Fibroblast of the conjunctiva (primary cell): ENCODE measurements around the gene CAPN13.

Experiments
- DNase-seq: peaks from one replicate; pipeline ENCODE4 v3.0.0-alpha.2; 2010; ENCODE audit warnings: low read depth

The CAPN13 gene, protein sequence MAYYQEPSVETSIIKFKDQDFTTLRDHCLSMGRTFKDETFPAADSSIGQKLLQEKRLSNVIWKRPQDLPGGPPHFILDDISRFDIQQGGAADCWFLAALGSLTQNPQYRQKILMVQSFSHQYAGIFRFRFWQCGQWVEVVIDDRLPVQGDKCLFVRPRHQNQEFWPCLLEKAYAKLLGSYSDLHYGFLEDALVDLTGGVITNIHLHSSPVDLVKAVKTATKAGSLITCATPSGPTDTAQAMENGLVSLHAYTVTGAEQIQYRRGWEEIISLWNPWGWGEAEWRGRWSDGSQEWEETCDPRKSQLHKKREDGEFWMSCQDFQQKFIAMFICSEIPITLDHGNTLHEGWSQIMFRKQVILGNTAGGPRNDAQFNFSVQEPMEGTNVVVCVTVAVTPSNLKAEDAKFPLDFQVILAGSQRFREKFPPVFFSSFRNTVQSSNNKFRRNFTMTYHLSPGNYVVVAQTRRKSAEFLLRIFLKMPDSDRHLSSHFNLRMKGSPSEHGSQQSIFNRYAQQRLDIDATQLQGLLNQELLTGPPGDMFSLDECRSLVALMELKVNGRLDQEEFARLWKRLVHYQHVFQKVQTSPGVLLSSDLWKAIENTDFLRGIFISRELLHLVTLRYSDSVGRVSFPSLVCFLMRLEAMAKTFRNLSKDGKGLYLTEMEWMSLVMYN

DNA sequence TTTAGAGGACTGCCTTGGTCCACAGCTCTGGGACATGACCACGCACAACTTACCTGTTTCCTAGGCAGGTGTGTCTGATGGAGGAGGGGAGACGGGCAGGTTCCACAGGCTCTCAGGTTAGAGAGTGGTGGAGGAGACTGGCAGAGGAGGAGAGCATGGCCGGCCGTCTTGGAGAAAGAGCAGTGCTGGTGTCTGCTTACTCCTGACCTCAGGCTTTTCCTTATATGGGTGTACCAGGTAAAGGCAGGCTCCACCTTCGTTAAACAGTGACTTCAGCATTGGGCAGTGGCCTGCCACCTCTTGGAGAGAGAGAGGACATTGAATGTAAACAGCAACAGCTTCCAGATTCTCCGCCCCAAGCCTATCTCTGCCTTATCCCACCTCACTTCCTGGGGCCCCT lies at the start of gene CAPN13:
TSS of gene CAPN13 (minus strand) at position 198 of the 400 bp plus-strand sequence. CDS start 20,121 bp downstream, outside the sequence.
- no peak for DNase-seq

DNA sequence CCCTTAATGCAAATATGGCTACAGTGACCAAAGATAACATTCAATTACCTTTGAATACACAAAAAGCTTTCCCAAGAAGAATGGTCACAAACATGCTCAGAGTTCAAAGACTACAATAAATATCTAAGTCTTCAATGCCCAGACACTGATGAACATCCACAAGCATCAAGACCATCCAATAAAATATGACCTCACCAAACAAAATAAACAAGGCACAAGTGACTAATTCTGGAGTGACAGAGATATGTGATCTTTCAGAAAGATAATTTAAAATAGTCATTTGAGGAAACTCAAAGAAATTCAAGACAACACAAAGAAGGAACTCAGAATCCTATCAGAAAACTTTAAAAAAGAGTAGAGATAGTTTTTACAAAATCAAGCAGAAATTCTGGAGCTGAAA lies 40.6 kb upstream of the CAPN13 start:
- DNase-seq: no peak

- DNase-seq: no peak
Measured at GRCh38 chr2:30847329-30847728, 40.1 kb upstream of the CAPN13 start.

- DNase-seq: no peak
Measured at GRCh38 chr2:30828586-30828985, 21.3 kb upstream of the CAPN13 start.

DNA sequence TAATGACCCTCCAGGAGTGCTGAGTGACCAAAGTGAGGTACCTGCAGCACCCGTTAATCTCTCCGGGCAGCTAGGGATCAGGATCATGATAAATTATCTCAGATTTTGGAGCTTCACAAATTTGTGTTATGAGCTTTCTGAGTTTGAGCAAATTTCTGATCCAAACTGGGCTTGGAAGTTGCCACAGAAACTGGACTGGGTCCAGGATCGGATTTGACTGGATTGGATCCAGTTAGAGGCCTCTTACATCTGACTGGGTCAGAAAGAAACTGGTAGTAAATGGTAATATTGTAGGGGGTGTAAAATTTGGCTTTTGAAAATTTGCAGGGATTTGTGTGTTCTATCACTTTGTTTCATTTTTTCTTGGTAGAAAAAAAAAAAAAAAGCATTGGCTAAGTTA lies 19.7 kb upstream of the CAPN13 start:
- DNase-seq: no peak

GRCh38 chr2:30826481-30826880 lies 19.2 kb upstream of the CAPN13 start:
- DNase-seq: no peak

GRCh38 chr2:30823452-30823851 lies 16.2 kb upstream of the CAPN13 start:
- no peak for DNase-seq

DNA sequence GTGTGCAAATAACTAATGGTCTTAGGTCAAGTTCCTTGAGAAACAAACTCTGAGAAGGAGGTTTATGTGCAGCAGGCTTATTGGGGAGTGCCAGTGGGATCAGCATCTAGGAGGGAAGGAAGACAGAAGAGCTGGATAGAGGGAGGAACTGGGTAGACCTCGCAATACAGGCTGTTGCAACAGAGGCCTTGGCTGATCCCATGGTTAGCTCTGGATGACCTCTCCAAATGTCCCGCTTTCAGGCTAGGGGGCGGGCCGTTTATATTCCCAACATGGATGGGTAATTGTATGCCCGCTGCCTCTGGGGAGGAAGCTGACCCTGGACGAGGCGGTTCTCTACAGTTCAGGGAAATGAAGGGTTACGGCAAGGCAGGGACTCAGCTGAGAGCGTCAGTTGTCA lies 14.7 kb upstream of the CAPN13 start:
- DNase-seq: no peak

- DNase-seq: no peak
Measured at GRCh38 chr2:30820381-30821055, 13.3 kb upstream of the CAPN13 start.

- DNase-seq: no peak
Measured at GRCh38 chr2:30809938-30810337, 2.7 kb upstream of the CAPN13 start.

- no peak for DNase-seq
Measured at GRCh38 chr2:30808695-30809094, 1.4 kb upstream of the CAPN13 start.

DNA sequence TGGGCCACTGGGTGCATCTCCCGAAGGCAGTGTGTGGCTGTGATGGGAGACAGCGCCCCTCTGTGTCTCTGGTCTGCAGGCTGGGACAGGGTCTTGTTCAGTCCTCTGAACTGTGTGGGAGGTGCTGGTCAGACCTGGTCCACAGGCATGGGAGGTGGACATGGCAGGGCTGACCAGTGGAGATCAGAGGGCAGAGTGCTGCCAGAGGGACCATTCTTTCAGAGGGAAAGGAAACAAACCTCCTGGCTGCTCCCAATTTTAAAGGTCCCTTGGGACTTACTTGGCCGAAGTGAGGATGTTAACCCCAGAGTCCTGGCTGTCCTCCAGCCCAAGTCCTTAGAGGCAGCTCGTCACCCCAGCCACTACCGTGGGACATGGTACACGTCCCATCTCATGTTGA lies 4.0 kb downstream of the CAPN13 start:
- DNase-seq: no peak

DNA sequence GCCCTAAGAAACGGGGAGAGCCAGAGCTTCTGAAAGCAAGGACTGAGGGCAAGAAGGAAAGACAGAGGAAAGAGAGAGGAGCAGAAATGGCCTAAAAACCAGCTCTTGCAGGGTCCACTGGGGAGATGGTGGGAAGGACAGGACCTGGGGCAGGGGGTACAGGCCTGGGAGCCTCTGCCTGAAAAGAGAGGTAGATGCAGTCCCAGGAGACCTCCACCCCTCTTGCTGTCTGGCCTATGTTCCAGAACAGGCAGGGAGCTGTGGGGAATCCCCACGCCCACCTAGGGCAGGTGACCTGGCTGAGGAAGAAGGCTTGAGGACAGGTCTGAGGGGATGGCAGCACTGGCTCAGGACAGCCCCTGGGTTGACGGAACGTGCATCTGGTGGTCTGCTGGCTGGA lies 4.6 kb downstream of the CAPN13 start:
- DNase-seq: no peak

DNA sequence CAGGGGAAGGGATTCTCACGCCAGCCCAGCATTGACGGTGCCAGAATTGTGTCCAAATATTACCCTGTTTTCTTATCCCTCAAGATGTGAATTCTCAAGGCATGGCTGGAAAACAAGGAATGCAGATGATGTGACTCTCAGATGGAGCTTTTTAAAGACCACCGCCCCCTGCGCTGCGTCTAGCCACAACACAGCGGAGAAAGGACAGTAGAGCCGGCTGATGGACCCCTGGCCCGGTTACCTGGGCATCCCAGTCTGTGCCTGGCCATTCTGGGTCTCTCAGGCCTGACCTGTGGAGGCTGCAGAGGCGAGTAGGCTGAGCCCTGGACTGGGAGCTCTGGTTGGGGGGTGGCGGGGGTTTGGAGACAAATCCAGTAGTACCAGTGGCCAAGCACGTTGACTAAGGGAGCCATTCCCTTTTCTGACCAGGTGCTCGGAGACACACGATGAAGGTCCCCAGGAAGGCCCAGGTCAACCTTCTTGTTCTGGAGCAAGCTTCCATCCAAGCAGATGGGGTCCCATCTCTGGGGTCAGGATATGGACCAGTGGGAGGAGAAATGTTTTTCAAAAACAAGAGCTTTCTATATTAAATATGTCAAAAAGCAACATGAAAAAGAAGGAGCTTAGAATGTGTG lies 5.3 kb downstream of the CAPN13 start:
- DNase-seq: no peak

- DNase-seq: no peak
Measured at GRCh38 chr2:30800159-30800558, 7.1 kb downstream of the CAPN13 start.

GRCh38 chr2:30799366-30799765 lies 7.9 kb downstream of the CAPN13 start:
- DNase-seq: no peak

DNA sequence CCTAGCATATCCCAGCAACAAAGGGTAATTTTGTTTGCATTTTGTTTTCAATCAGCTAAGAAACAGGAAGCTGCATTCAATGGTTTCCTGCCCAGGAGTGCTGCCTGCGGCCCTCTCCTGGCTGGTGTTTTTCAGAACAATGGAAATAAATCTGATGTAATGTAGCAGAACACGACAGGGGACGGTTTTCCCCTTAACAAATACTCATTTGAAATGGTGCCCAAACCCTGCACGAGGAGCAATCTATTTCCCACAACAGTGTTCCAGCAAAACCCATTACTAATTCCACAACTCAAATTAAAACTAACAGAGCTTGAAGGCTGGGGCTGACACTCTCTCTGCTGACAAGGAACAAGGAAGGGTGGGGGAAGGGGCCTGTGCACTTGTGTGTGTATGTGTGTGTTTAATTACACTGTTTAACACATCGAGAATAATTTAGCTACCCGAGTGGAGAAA lies 8.7 kb downstream of the CAPN13 start:
- no peak for DNase-seq

GRCh38 chr2:30797381-30798015 lies 9.7 kb downstream of the CAPN13 start:
- no peak for DNase-seq

DNA sequence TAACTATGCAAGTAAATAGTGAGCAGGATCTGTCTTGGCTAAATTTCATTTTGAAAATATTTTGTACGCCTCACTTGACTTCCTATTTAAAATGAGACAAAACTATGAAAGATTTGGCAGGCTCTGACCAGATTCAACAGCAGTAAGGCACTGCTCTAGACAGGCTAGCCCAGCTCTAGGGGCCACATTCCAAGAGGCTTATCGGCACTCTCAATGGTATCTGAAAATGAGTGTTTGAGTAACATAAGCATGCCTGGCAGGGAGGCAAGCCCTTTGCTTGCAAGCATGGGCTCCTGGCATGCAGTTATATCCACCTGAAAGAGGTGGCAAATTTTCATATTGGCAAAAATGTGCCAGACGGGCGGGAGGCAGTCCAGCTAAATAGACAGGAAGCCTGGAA lies 10.5 kb downstream of the CAPN13 start:
- no peak for DNase-seq

DNA sequence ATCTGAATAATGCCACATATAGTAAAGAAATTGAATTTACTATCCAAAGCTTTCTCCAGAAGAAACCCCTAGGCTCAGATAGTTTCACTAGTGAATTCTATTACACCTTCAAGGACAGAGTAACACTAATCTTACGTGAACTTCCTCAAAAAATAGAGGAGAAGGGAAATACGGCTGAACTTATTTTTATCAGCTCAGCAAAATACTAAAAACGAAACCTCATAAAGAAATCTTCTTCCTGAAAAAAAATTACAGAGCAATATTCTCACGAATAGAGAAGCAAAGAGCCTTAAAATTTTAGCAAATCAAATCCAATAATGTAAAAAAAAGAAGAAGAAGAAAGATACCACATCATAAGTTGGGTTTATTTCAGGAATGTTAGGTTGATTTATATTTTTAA lies 14.7 kb downstream of the CAPN13 start:
- no peak for DNase-seq

- DNase-seq: no peak
Measured at GRCh38 chr2:30790879-30791278, 16.4 kb downstream of the CAPN13 start.

- DNase-seq: no peak
Measured at GRCh38 chr2:30789670-30790210, 17.5 kb downstream of the CAPN13 start.
